Bronchial epithelial cell (primary cell): ENCODE measurements around the gene LRRC8D. TPM values are rescaled to one million over a fixed set of nuclear protein-coding genes. Genes with fewer than 3 reads are reported as not detected.

Experiments
- DNase-seq: peaks from one replicate; pipeline ENCODE4 v3.0.0-alpha.2; 2010; ENCODE audit warnings: low read depth
- FAIRE-seq: peaks from 2 replicates; lab custom pipeline; 2011; peaks lifted over from hg19 to GRCh38; lab: Jason Lieb, UNC
- H3K27me3 ChIP-seq: 2 replicates; pipeline ENCODE4 v1.5.1; 2011; ENCODE audit warnings: low read length; ENCODE audit not compliant: control insufficient read depth, insufficient read depth
- H3K36me3 ChIP-seq: 2 replicates; pipeline ENCODE4 v1.5.1; 2011; ENCODE audit warnings: low read length; ENCODE audit not compliant: control insufficient read depth, insufficient read depth
- H3K4me3 ChIP-seq: 2 replicates; pipeline ENCODE4 v1.5.1; 2011; ENCODE audit warnings: mild to moderate bottlenecking, low read depth, low read length, control low read depth
- CTCF ChIP-seq: IDR thresholded peaks from 2 replicates; pipeline ENCODE4 v1.5.1; 2011; ENCODE audit warnings: mild to moderate bottlenecking, moderate library complexity, low read length, control low read depth, inconsistent platforms; ENCODE audit not compliant: insufficient read depth, severe bottlenecking
- total RNA-seq: library from RNA; depleted of rRNA; stranded (reverse); fragments of >200 nt; gene quantifications from 2 replicates; pipeline ENCODE4 v1.2.1, GENCODE V29; 2014

The LRRC8D gene
- total RNA-seq, 1 donor from 2014 or later = 35.8 TPM

- Histone ChIP-seq H3K4me3 (no peak overlapping the region), H3K27me3 (no peaks in the 10 kb centered on the region), H3K36me3 (peaks cover 4% of the 10 kb centered on the region)
- TF ChIP-seq CTCF = no peak
- FAIRE-seq (no peak), DNase-seq (no peak)
Measured at GRCh38 chr1:89878256-89878655, 57.4 kb downstream of the LRRC8D start.

- TF ChIP-seq CTCF = no peak
- Histone ChIP-seq H3K4me3 (no peak overlapping the region), H3K27me3 (no peaks in the 10 kb centered on the region), H3K36me3 (peaks cover 4% of the 10 kb centered on the region)
- no peak for FAIRE-seq
- no peak for DNase-seq
Measured at GRCh38 chr1:89880679-89881078, 59.8 kb downstream of the LRRC8D start.

- no peak for TF ChIP-seq CTCF
- H3K27me3 ChIP-seq = no peaks in the 10 kb centered on the region
- no peak for DNase-seq
- H3K36me3 ChIP-seq = peaks cover 4% of the 10 kb centered on the region
- FAIRE-seq = no peak
- H3K4me3 ChIP-seq = no peak overlapping the region
Measured at GRCh38 chr1:89881415-89882058, 60.7 kb downstream of the LRRC8D start.

- no peak overlapping the region for H3K4me3 ChIP-seq
- TF ChIP-seq CTCF = no peak
- FAIRE-seq = no peak
- H3K36me3 ChIP-seq = peaks cover 4% of the 10 kb centered on the region
- no peaks in the 10 kb centered on the region for H3K27me3 ChIP-seq
- no peak for DNase-seq
Measured at GRCh38 chr1:89882348-89883029, 61.7 kb downstream of the LRRC8D start.

GRCh38 chr1:89883030-89883379 is 62.2 kb downstream of the LRRC8D start:
- FAIRE-seq (no peak), DNase-seq (no peak)
- Histone ChIP-seq H3K36me3 (peaks cover 4% of the 10 kb centered on the region), H3K4me3 (no peak overlapping the region), H3K27me3 (no peaks in the 10 kb centered on the region)
- TF ChIP-seq CTCF = no peak
